K562 (cell line): ENCODE data around the gene TEX54. TPM values are rescaled to one million over a fixed set of nuclear protein-coding genes. Genes with fewer than 3 reads are reported as not detected.
A peak's percentile ranks its signal among the peaks of the same experiment; 100 is the strongest.

Experiments
- BACH1 ChIP-seq: fragments of 200-800 bp; sonication (Bioruptor generic); IDR thresholded peaks from 2 replicates; pipeline ENCODE4 v1.6.1; 2016; ENCODE audit warnings: missing genetic modification characterization, missing compliant biosample characterization
- BHLHE40 ChIP-seq: IDR thresholded peaks from 2 replicates; pipeline ENCODE4 v1.6.1; 2011; ENCODE audit warnings: low read length, improper control_type of control experiment
- CBFA2T3 ChIP-seq: fragments of 450-650 bp; IDR thresholded peaks from 2 replicates; pipeline ENCODE4 v1.6.1; 2017
- ELF1 ChIP-seq: fragments of 200-800 bp; sonication (Bioruptor generic); IDR thresholded peaks from 2 replicates; pipeline ENCODE4 v1.6.1; 2016; ENCODE audit warnings: missing genetic modification characterization, missing compliant biosample characterization
- ETV1 ChIP-seq: fragments of 450-650 bp; conservative IDR thresholded peaks from 2 replicates; pipeline ENCODE4 v1.6.1; 2016; ENCODE audit warnings: missing genetic modification characterization, control low read depth, low read depth, missing compliant biosample characterization
- ETV5 ChIP-seq: sonication (generic); formaldehyde crosslinking; IDR thresholded peaks from 2 replicates; pipeline ENCODE4 v1.4.0; 2020; ENCODE audit warnings: low read depth, mild to moderate bottlenecking, missing genetic modification reagents
- FOXM1 ChIP-seq, 2 experiments: fragments of 450-650 bp in 1 of 2; sonication (generic) in 1 of 2; formaldehyde crosslinking in 1 of 2; IDR thresholded peaks; 2 replicates each; pipeline versions ENCODE4 v1.6.1 to v1.9.0; 2017 to 2022; ENCODE audit warnings: low read depth in 2 of 2, mild to moderate bottlenecking in 2 of 2, missing genetic modification reagents in 1 of 2, moderate library complexity in 1 of 2
- KLF16 ChIP-seq: IDR thresholded peaks from 2 replicates; pipeline ENCODE4 v1.6.1; 2016; ENCODE audit warnings: antibody characterized with exemption
- MECOM ChIP-seq: fragments of 250-450 bp; sonication (Bioruptor Pico); IDR thresholded peaks from 2 replicates; pipeline ENCODE4 v1.8.0; 2022; ENCODE audit warnings: inconsistent platforms
- MEIS2 ChIP-seq: fragments of 450-650 bp; IDR thresholded peaks from 2 replicates; pipeline ENCODE4 v1.6.1; 2014; ENCODE audit warnings: mild to moderate bottlenecking; ENCODE audit not compliant: partially characterized antibody
- MYC ChIP-seq, 2 experiments: fragments of 250-450 bp in 1 of 2; sonication (Bioruptor Pico) in 1 of 2; IDR thresholded peaks; 2 replicates each; pipeline versions ENCODE4 v1.5.1 to v1.6.1; 2012 to 2021; ENCODE audit warnings: low read depth in 2 of 2, borderline replicate concordance in 1 of 2, improper control_type of control experiment in 1 of 2, low read length in 1 of 2, mild to moderate bottlenecking in 1 of 2, moderate library complexity in 1 of 2
- NFIC ChIP-seq: fragments of 450-650 bp; IDR thresholded peaks from 2 replicates; pipeline ENCODE4 v1.6.1; 2017; ENCODE audit warnings: mild to moderate bottlenecking, inconsistent platforms
- NONO ChIP-seq, 2 experiments: fragments of 200-400 bp in 1 of 2; fragments of 450-650 bp in 1 of 2; formaldehyde crosslinking in 1 of 2; IDR thresholded peaks; 2 replicates each; pipeline ENCODE4 v1.6.1; 2017; ENCODE audit warnings: low read depth in 2 of 2, mild to moderate bottlenecking in 2 of 2, moderate library complexity in 2 of 2, low read length in 1 of 2
- RNF2 ChIP-seq: sonication (generic); IDR thresholded peaks from 2 replicates; pipeline ENCODE4 v1.6.1; 2016
- SLC30A9 ChIP-seq: fragments of 250-450 bp; sonication (Bioruptor Pico); IDR thresholded peaks from 2 replicates; pipeline ENCODE4 v1.8.0; 2022; ENCODE audit warnings: mild to moderate bottlenecking, moderate library complexity
- SMARCE1 ChIP-seq: fragments of 450-650 bp; IDR thresholded peaks from 2 replicates; pipeline ENCODE4 v1.7.1; 2016; ENCODE audit warnings: mild to moderate bottlenecking
- TEAD4 ChIP-seq, 2 experiments: sonication (generic) in 1 of 2; formaldehyde crosslinking in 1 of 2; IDR thresholded peaks; 2 replicates each; pipeline versions ENCODE4 v1.6.1 to v1.8.0; 2012 to 2022; ENCODE audit warnings: borderline replicate concordance in 1 of 2, inconsistent platforms in 1 of 2, low read length in 1 of 2, mild to moderate bottlenecking in 1 of 2, missing genetic modification reagents in 1 of 2
- ZNF12 ChIP-seq: sonication (generic); formaldehyde crosslinking; IDR thresholded peaks from 2 replicates; pipeline ENCODE4 v1.4.0; 2020; ENCODE audit warnings: mild to moderate bottlenecking, missing genetic modification reagents
- ZNF431 ChIP-seq: sonication (generic); formaldehyde crosslinking; IDR thresholded peaks from 2 replicates; pipeline ENCODE4 v1.8.0; 2022; ENCODE audit warnings: mild to moderate bottlenecking, missing genetic modification reagents
- polyA plus RNA-seq, 8 experiments: library from polyadenylated mRNA; depleted of rRNA in 4 of 8; stranded (reverse) in 5 of 8; unstranded in 3 of 8; fragments of >200 nt; fragmentation: Nextera tagmentation in 2 of 8; fragmentation: Illumina TruSeq in 1 of 8; extraction: Ambion mirVana in 2 of 8; extraction: Trizol in 1 of 8; gene quantifications; 2 replicates each; pipeline versions ENCODE4 v1.2.1 to v1.2.3, GENCODE V29; 2011 to 2014; ENCODE audit warnings: inconsistent platforms in 1 of 8, missing spikeins in 1 of 8
- total RNA-seq, 7 experiments: library from RNA; depleted of rRNA in 6 of 7; stranded (reverse); fragments of >200 nt in 6 of 7; fragmentation: Illumina TruSeq in 2 of 7; extraction: Trizol in 2 of 7; gene quantifications; 2 replicates each; pipeline versions ENCODE4 v1.2.1 to v1.2.3, GENCODE V29; 2011 to 2021; ENCODE audit warnings: low replicate concordance in 1 of 7
- TF ChIP-seq, protein P1 (sequence below): sonication (generic); formaldehyde crosslinking; IDR thresholded peaks from 2 replicates; pipeline ENCODE4 v1.8.1; 2023; ENCODE audit warnings: mild to moderate bottlenecking, missing genetic modification reagents
- TF ChIP-seq, protein P2 (sequence below): fragments of 450-650 bp; formaldehyde crosslinking; IDR thresholded peaks from 2 replicates; pipeline ENCODE4 v1.4.0; 2020; ENCODE audit warnings: mild to moderate bottlenecking, moderate library complexity
- TF ChIP-seq, protein P3 (sequence below), 2 experiments: fragments of 250-450 bp in 1 of 2; fragments of 450-650 bp in 1 of 2; sonication (Bioruptor Pico) in 1 of 2; IDR thresholded peaks; 2 replicates each; pipeline versions ENCODE4 v1.6.1 to v1.8.0; 2016 to 2021; ENCODE audit warnings: mild to moderate bottlenecking in 2 of 2, moderate library complexity in 2 of 2, missing compliant biosample characterization in 1 of 2, missing genetic modification characterization in 1 of 2

The TEX54 gene
- total and polyA plus RNA-seq, 9 of the 15 experiments (the other 6 are each of a cell fraction or from before 2014, with no cell fraction given): not detected

DNA sequence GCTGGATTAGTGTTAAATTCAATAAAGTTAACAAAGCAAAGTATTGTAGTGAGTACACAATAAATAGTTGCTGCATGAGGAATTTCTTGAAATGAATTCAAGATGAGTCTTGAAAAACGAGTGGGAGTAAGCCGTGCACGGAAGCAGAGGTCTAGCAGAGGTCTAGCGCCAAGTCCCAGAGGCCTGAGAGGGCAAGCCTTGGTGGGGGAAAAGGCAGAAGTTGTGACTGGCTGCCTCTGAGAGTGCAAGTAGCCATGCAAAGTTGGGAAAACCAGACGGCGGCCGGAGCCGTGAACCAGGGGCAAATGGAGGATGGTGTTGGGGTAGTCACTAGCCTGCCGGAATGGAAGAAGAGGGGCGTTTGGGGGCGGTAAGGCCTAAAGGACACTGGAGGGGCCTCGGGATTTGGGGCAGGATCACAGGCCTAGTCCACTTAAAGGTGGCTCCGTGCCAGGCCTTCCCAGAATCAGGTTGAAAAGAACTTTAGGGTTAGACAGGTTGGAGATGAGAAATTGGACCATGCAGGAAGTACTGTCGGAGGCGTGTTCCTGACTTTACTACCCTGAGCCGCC lies 47.7 kb upstream of the TEX54 start (continued):
- TF ChIP-seq MYC (IDR thresholded peaks at IDR 0.05; ENCODE audit: low read depth, low read length) (0 out of 2 replicates have a peak, but pooled peaks have one; percentile 38), MYC (CRISPR knock-in tag; IDR thresholded peaks at IDR 0.05; ENCODE audit: borderline replicate concordance, low read depth) (no peak), ZNF431 (CRISPR knock-in tag) (peak; percentile 83), BACH1 (tag) (peak; percentile 26; the same call in 1 of the 2 replicates), CBFA2T3 (0 out of 2 replicates have a peak, but pooled peaks have one; percentile 3), MEIS2 (peak; percentile 19), KLF16 (0 out of 2 replicates have a peak, but pooled peaks have one; percentile 11), BHLHE40 (peak; percentile 21; the same call in 1 of the 2 replicates), SLC30A9 (CRISPR knock-in tag) (0 out of 2 replicates have a peak, but pooled peaks have one; percentile 21), MECOM (0 out of 2 replicates have a peak, but pooled peaks have one; percentile 22), ETV1 (tag) (peak; percentile 4; the same call in 1 of the 2 replicates), RNF2 (0 out of 2 replicates have a peak, but pooled peaks have one; percentile 1), ELF1 (tag) (peak; percentile 53; the same call in 1 of the 2 replicates), NFIC (peak; percentile 85), ZNF12 (CRISPR knock-in tag) (no peak), NONO (IDR thresholded peaks at IDR 0.05; ENCODE audit: low read depth in 2 of 2, low read length in 1 of 2) (no peak), TEAD4 (IDR thresholded peaks at IDR 0.05; ENCODE audit: low read length) (peak; percentile 6; the same call in 1 of the 2 replicates), TEAD4 (CRISPR knock-in tag; IDR thresholded peaks at IDR 0.05; ENCODE audit: borderline replicate concordance) (no peak), FOXM1 (IDR thresholded peaks at IDR 0.05; ENCODE audit: low read depth) (peak; percentile 60; the same call in 1 of the 2 replicates), FOXM1 (CRISPR knock-in tag; IDR thresholded peaks at IDR 0.05; ENCODE audit: low read depth) (no peak), SMARCE1 (peak; percentile 35; the same call in 1 of the 2 replicates), ETV5 (CRISPR knock-in tag) (peak; percentile 71)
- TF ChIP-seq, protein P1, sequence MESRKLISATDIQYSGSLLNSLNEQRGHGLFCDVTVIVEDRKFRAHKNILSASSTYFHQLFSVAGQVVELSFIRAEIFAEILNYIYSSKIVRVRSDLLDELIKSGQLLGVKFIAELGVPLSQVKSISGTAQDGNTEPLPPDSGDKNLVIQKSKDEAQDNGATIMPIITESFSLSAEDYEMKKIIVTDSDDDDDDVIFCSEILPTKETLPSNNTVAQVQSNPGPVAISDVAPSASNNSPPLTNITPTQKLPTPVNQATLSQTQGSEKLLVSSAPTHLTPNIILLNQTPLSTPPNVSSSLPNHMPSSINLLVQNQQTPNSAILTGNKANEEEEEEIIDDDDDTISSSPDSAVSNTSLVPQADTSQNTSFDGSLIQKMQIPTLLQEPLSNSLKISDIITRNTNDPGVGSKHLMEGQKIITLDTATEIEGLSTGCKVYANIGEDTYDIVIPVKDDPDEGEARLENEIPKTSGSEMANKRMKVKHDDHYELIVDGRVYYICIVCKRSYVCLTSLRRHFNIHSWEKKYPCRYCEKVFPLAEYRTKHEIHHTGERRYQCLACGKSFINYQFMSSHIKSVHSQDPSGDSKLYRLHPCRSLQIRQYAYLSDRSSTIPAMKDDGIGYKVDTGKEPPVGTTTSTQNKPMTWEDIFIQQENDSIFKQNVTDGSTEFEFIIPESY (CRISPR knock-in tag): 0 out of 2 replicates have a peak, but pooled peaks have one; percentile 3
- TF ChIP-seq, protein P2, sequence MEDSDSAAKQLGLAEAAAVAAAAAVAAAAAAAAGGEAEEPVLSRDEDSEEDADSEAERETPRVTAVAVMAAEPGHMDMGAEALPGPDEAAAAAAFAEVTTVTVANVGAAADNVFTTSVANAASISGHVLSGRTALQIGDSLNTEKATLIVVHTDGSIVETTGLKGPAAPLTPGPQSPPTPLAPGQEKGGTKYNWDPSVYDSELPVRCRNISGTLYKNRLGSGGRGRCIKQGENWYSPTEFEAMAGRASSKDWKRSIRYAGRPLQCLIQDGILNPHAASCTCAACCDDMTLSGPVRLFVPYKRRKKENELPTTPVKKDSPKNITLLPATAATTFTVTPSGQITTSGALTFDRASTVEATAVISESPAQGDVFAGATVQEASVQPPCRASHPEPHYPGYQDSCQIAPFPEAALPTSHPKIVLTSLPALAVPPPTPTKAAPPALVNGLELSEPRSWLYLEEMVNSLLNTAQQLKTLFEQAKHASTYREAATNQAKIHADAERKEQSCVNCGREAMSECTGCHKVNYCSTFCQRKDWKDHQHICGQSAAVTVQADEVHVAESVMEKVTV (CRISPR knock-in tag): no peak
- TF ChIP-seq, protein P3, sequence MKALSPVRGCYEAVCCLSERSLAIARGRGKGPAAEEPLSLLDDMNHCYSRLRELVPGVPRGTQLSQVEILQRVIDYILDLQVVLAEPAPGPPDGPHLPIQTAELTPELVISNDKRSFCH (CRISPR knock-in tag; IDR thresholded peaks at IDR 0.05): no peak
- TF ChIP-seq, protein P3 (tag; IDR thresholded peaks at IDR 0.05): 0 out of 2 replicates have a peak, but pooled peaks have one; percentile 28
